PC-3 (cell line): ENCODE data around the gene CD2. TPM values are rescaled to one million over a fixed set of nuclear protein-coding genes. Genes with fewer than 3 reads are reported as not detected.

ENCODE experiments used
- ATAC-seq: fragments of 200-7000 bp; cut with Tn5 transposase; 2 replicates; pipeline ENCODE4 v1.9.1; 2020; ENCODE audit warnings: mild to moderate bottlenecking, moderate library complexity
- BruUV-seq: library from RNA; stranded (reverse); fragments of 400-500 nt; replicated peaks from 2 replicates; lab custom pipeline; 2021; lab: Mats Ljungman, UMichigan
- CTCF ChIA-PET: fragments of 300-600 bp; sonication (Branson Sonifier 250); formaldehyde crosslinking; loops from one replicate; lab custom pipeline; 2022; ENCODE audit warnings: antibody characterized with exemption; lab: Charles Lee
- POLR2A ChIA-PET: fragments of 300-600 bp; sonication (Branson Sonifier 250); formaldehyde crosslinking; loops from one replicate; lab custom pipeline; 2022; ENCODE audit warnings: antibody characterized with exemption; ENCODE audit not compliant: unreplicated experiment; lab: Charles Lee
- DNase-seq: peaks from one replicate; pipeline ENCODE4 v3.0.0-alpha.2; 2015
- H2AFZ ChIP-seq: fragments of 300-600 bp; sonication (generic); 2 replicates; pipeline ENCODE4 v1.6.0; 2016; ENCODE audit warnings: antibody characterized with exemption, low read length
- H3F3A ChIP-seq: fragments of 300-600 bp; sonication (generic); one replicate; pipeline ENCODE4 v1.6.0; 2017; ENCODE audit warnings: antibody characterized with exemption, low read length, control low read depth, mild to moderate bottlenecking; ENCODE audit not compliant: unreplicated experiment
- H3K27ac ChIP-seq: fragments of 300-600 bp; sonication (generic); 2 replicates; pipeline ENCODE4 v1.5.1; 2016; ENCODE audit warnings: mild to moderate bottlenecking, low read length
- H3K27me3 ChIP-seq: fragments of 300-600 bp; sonication (generic); 2 replicates; pipeline ENCODE4 v1.6.1; 2016; ENCODE audit warnings: low read length, mixed read lengths
- H3K36me3 ChIP-seq: fragments of 300-600 bp; sonication (generic); 2 replicates; pipeline ENCODE4 v1.6.1; 2016; ENCODE audit warnings: low read depth, mixed run types, low read length, mixed read lengths
- H3K4me1 ChIP-seq: fragments of 300-600 bp; sonication (generic); 2 replicates; pipeline ENCODE4 v1.5.1; 2016; ENCODE audit warnings: low read length; ENCODE audit not compliant: insufficient read depth
- H3K4me2 ChIP-seq: fragments of 300-600 bp; sonication (generic); 2 replicates; pipeline ENCODE4 v1.6.0; 2016; ENCODE audit warnings: low read length
- H3K4me3 ChIP-seq: fragments of 300-600 bp; sonication (generic); 2 replicates; pipeline ENCODE4 v1.5.1; 2016; ENCODE audit warnings: mild to moderate bottlenecking, low read length, mixed read lengths
- H3K79me2 ChIP-seq: fragments of 300-600 bp; sonication (generic); 2 replicates; pipeline ENCODE4 v1.6.1; 2017; ENCODE audit warnings: low read length, mixed read lengths
- H3K9ac ChIP-seq: fragments of 300-600 bp; sonication (generic); 2 replicates; pipeline ENCODE4 v1.6.0; 2016; ENCODE audit warnings: mild to moderate bottlenecking, low read length
- H3K9me2 ChIP-seq: fragments of 300-600 bp; sonication (generic); replicated peaks from 2 replicates; pipeline ENCODE4 v1.6.1; 2016; ENCODE audit warnings: mixed run types, low read length, mixed read lengths
- H3K9me3 ChIP-seq: fragments of 300-600 bp; sonication (generic); 2 replicates; pipeline ENCODE4 v1.6.1; 2016; ENCODE audit warnings: low read length, mixed read lengths
- H4K20me1 ChIP-seq: fragments of 300-600 bp; sonication (generic); 2 replicates; pipeline ENCODE4 v1.6.1; 2016; ENCODE audit warnings: low read length, mixed read lengths
- CTCF ChIP-seq: fragments of 300-600 bp; sonication (generic); conservative IDR thresholded peaks from 2 replicates; pipeline ENCODE4 v1.5.1; 2017; ENCODE audit warnings: antibody characterized with exemption, low read depth, mild to moderate bottlenecking, low read length
- EZH2 ChIP-seq: fragments of 300-600 bp; sonication (generic); IDR thresholded peaks from one replicate; pipeline ENCODE4 v1.6.1; 2017; ENCODE audit warnings: antibody characterized with exemption, mild to moderate bottlenecking, low read length; ENCODE audit not compliant: unreplicated experiment
- EZH2phosphoT487 ChIP-seq: fragments of 300-600 bp; sonication (generic); IDR thresholded peaks from 2 replicates; pipeline ENCODE4 v1.6.1; 2018; ENCODE audit warnings: mild to moderate bottlenecking, antibody characterized with exemption, low read length, borderline replicate concordance
- intact Hi-C: fragments of 100-400 bp; cut with micrococcal nuclease; formaldehyde crosslinking; loops from 2 replicates; pipeline ENCODE4 v1.9.0; 2023
- total RNA-seq: library from RNA; depleted of rRNA; stranded (reverse); fragments of >200 nt; gene quantifications from 2 replicates; pipeline ENCODE4 v1.2.3, GENCODE V29; 2014

The CD2 gene
- total RNA-seq, 1 experiment from 2014 or later, result not detected

- no peaks in the 10 kb centered on the region for H3K36me3 ChIP-seq
- no peaks in the 10 kb centered on the region for H3K27me3 ChIP-seq
- intact Hi-C loops, result no loop called here
- H3F3A ChIP-seq, result no peaks in the 10 kb centered on the region
- no peaks in the 10 kb centered on the region for H3K79me2 ChIP-seq
- no peak for DNase-seq
- no peak overlapping the region for H3K4me2 ChIP-seq
- H3K4me3 ChIP-seq, result no peak overlapping the region
- TF ChIP-seq EZH2phosphoT487 (no peak), EZH2 (no peak), CTCF (no peak)
- no peaks in the 10 kb centered on the region for H3K9me2 ChIP-seq
- H2AFZ ChIP-seq, result no peak overlapping the region
- H3K9ac ChIP-seq, result no peak overlapping the region
- POLR2A ChIA-PET, result no interaction called here
- CTCF ChIA-PET, result no interaction called here
- BruUV-seq, result no TSS peak
- ATAC-seq, result no peak
- no peaks in the 10 kb centered on the region for H4K20me1 ChIP-seq
- H3K4me1 ChIP-seq, result no peaks in the 10 kb centered on the region
- no peak overlapping the region for H3K27ac ChIP-seq
- no peaks in the 10 kb centered on the region for H3K9me3 ChIP-seq
Observed at GRCh38 chr1:116762281-116762680, 8.1 kb downstream of the CD2 start.

GRCh38 chr1:116762781-116763115 lies 8.5 kb downstream of the CD2 start:
- H3K27ac ChIP-seq, result no peak overlapping the region
- DNase-seq, result no peak
- H3K4me3 ChIP-seq, result no peak overlapping the region
- no peaks in the 10 kb centered on the region for H3K4me1 ChIP-seq
- H4K20me1 ChIP-seq, result no peaks in the 10 kb centered on the region
- no peak for ATAC-seq
- CTCF ChIA-PET, result no interaction called here
- no peak overlapping the region for H3K9ac ChIP-seq
- H3K27me3 ChIP-seq, result no peaks in the 10 kb centered on the region
- H3K9me3 ChIP-seq, result no peaks in the 10 kb centered on the region
- H3K79me2 ChIP-seq, result no peaks in the 10 kb centered on the region
- no peaks in the 10 kb centered on the region for H3F3A ChIP-seq
- H2AFZ ChIP-seq, result no peak overlapping the region
- H3K9me2 ChIP-seq, result no peaks in the 10 kb centered on the region
- no peak overlapping the region for H3K4me2 ChIP-seq
- POLR2A ChIA-PET, result no interaction called here
- intact Hi-C loops, result no loop called here
- no peaks in the 10 kb centered on the region for H3K36me3 ChIP-seq
- no TSS peak for BruUV-seq
- TF ChIP-seq EZH2, result no peak
- no peak for TF ChIP-seq CTCF
- TF ChIP-seq EZH2phosphoT487, result no peak

- Histone ChIP-seq H4K20me1 (no peaks in the 10 kb centered on the region), H3K4me2 (no peak overlapping the region), H2AFZ (no peak overlapping the region), H3F3A (no peaks in the 10 kb centered on the region), H3K9me2 (no peaks in the 10 kb centered on the region), H3K27me3 (no peaks in the 10 kb centered on the region), H3K4me1 (no peaks in the 10 kb centered on the region), H3K4me3 (no peak overlapping the region), H3K79me2 (no peaks in the 10 kb centered on the region), H3K36me3 (no peaks in the 10 kb centered on the region), H3K27ac (no peak overlapping the region), H3K9me3 (no peaks in the 10 kb centered on the region), H3K9ac (no peak overlapping the region)
- ATAC-seq, result no peak
- no peak for DNase-seq
- intact Hi-C loops, result no loop called here
- CTCF ChIA-PET, result no interaction called here
- no TSS peak for BruUV-seq
- POLR2A ChIA-PET, result no interaction called here
- TF ChIP-seq CTCF, result no peak
- no peak for TF ChIP-seq EZH2
- no peak for TF ChIP-seq EZH2phosphoT487
Observed at GRCh38 chr1:116763116-116763786, 9.0 kb downstream of the CD2 start.
